GM18907 (cell line): Measurements from ENCODE around the gene KCNJ6.

Experiments
- ATAC-seq: cut with Tn5 transposase; IDR thresholded peaks from one replicate; pipeline ENCODE4 v1.9.1; 2021; ENCODE audit warnings: mild to moderate bottlenecking, moderate library complexity; ENCODE audit not compliant: unreplicated experiment

The KCNJ6 gene

GRCh38 chr21:37560385-37560784 is 355.9 kb downstream of the KCNJ6 start:
- ATAC-seq, result no peak

GRCh38 chr21:37558676-37559211 is 357.5 kb downstream of the KCNJ6 start:
- no peak for ATAC-seq
